Pericardium fibroblast (primary cell): ENCODE data around the gene MALAT1. TPM values are rescaled to one million over a fixed set of nuclear protein-coding genes. Genes with fewer than 3 reads are reported as not detected.

Experiments used
- total RNA-seq: library from RNA; depleted of rRNA; stranded (reverse); fragments of >200 nt; gene quantifications from 2 replicates; pipeline ENCODE4 v1.2.3, GENCODE V29; 2015

MALAT1 gene
- total RNA-seq = 1,267 and 1,769 TPM in 2 replicates

DNA sequence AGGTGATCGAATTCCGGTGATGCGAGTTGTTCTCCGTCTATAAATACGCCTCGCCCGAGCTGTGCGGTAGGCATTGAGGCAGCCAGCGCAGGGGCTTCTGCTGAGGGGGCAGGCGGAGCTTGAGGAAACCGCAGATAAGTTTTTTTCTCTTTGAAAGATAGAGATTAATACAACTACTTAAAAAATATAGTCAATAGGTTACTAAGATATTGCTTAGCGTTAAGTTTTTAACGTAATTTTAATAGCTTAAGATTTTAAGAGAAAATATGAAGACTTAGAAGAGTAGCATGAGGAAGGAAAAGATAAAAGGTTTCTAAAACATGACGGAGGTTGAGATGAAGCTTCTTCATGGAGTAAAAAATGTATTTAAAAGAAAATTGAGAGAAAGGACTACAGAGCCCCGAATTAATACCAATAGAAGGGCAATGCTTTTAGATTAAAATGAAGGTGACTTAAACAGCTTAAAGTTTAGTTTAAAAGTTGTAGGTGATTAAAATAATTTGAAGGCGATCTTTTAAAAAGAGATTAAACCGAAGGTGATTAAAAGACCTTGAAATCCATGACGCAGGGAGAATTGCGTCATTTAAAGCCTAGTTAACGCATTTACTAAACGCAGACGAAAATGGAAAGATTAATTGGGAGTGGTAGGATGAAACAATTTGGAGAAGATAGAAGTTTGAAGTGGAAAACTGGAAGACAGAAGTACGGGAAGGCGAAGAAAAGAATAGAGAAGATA lies at the start of gene MALAT1:
Gene MALAT1, plus strand, starts transcription at position 69 of the 736 bp plus-strand sequence.

DNA sequence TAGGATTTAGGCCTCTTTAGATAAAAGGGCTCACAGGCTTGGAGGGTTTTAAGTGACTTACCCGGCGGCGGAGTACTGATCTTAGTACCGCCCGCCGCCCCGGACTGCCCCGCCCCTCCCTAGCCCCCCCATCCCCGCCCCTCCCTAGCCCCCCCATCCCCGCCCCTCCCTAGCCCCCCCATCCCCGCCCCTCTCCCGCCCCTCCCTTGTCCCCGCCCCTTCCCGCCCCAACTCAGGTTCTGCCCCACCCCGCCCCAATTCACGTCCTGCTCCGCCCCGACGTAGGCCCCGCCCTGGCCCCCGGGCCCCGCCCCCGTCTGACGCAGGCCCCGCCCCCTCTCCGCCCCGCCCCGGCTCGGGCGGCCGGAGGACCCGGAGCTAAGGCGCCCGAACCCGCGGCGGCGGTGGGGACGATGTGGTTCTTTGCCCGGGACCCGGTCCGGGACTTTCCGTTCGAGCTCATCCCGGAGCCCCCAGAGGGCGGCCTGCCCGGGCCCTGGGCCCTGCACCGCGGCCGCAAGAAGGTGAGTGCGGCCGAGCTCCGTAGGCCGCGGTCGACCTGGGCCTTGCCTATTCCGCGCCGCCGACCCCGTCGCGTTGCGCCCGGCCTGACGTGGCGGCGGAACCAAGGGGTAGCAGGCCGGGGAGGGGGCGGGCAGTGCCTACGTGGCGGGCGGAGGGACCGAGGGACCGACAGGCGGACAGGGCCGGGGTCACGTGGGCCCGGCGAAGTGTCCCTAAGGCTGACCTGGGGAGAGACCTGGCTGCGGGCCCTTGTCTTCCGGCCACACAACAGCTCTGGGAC lies 26.1 kb downstream of the MALAT1 start, which contains the start of gene SCYL1:
Gene SCYL1, plus strand, starts transcription at position 343 of the 805 bp plus-strand sequence. Its CDS starts 71 bp downstream, at position 414.

Other genes starting within 250 kb of the MALAT1 start
- 2.6 and 3.7 TPM in 2 replicates for gene POLA2, start 237.1 kb upstream of the MALAT1 start, total RNA-seq
- gene CDC42EP2, start 184.2 kb upstream of the MALAT1 start, total RNA-seq = 35.6 and 79.6 TPM in 2 replicates
- gene DPF2, start 165.2 kb upstream of the MALAT1 start, total RNA-seq = 32.4 and 36.6 TPM in 2 replicates
- 0.12 TPM in 1 of 2 replicates, not detected in the other for gene TIGD3, start 144.3 kb upstream of the MALAT1 start, total RNA-seq
- gene SLC25A45, start 116.4 kb upstream of the MALAT1 start, total RNA-seq = 2.1 and 3.5 TPM in 2 replicates
- gene FRMD8, start 112.4 kb upstream of the MALAT1 start, total RNA-seq = 28.1 and 50.2 TPM in 2 replicates
- 34.4 and 45.6 TPM in 2 replicates for gene NEAT1, start 76.2 kb upstream of the MALAT1 start, total RNA-seq
- 69.6 and 125 TPM in 2 replicates for gene SCYL1, start 26.0 kb downstream of the MALAT1 start, total RNA-seq
- gene LTBP3, start 59.3 kb downstream of the MALAT1 start, total RNA-seq = 165 and 206 TPM in 2 replicates
- gene ZNRD2, start 71.4 kb downstream of the MALAT1 start, total RNA-seq = 37.1 and 50.3 TPM in 2 replicates
- gene FAM89B, start 73.5 kb downstream of the MALAT1 start, total RNA-seq = 63.5 and 65.5 TPM in 2 replicates
- gene EHBP1L1, start 77.0 kb downstream of the MALAT1 start, total RNA-seq = 37.3 and 97.9 TPM in 2 replicates
- 0.09 and 1.2 TPM in 2 replicates for gene KCNK7, start 96.8 kb downstream of the MALAT1 start, total RNA-seq
- 28.9 and 30.2 TPM in 2 replicates for gene MAP3K11, start 115.2 kb downstream of the MALAT1 start, total RNA-seq
- gene PCNX3, start 116.7 kb downstream of the MALAT1 start, total RNA-seq = 29.4 and 35.4 TPM in 2 replicates
- 15.8 and 28.9 TPM in 2 replicates for gene SIPA1, start 139.1 kb downstream of the MALAT1 start, total RNA-seq
- gene RELA, start 163.9 kb downstream of the MALAT1 start, total RNA-seq = 36.7 and 42.9 TPM in 2 replicates
- 24.8 and 29.6 TPM in 2 replicates for gene KAT5, start 213.2 kb downstream of the MALAT1 start, total RNA-seq
- gene RNASEH2C, start 221.8 kb downstream of the MALAT1 start, total RNA-seq = 52.8 and 80.4 TPM in 2 replicates